Caco-2 (cell line): Measurements from ENCODE around the gene ITSN2. TPM values are rescaled to one million over a fixed set of nuclear protein-coding genes. Genes with fewer than 3 reads are reported as not detected.

Source experiments
- BruUV-seq: library from RNA; stranded (reverse); fragments of 400-500 nt; replicated peaks from 2 replicates; lab custom pipeline; 2021; lab: Mats Ljungman, UMichigan
- CTCF ChIA-PET: fragments of 300-600 bp; sonication (Branson Sonifier 250); formaldehyde crosslinking; loops from one replicate; lab custom pipeline; 2022; ENCODE audit warnings: antibody characterized with exemption; lab: Charles Lee
- POLR2A ChIA-PET: fragments of 300-600 bp; sonication (Branson Sonifier 250); formaldehyde crosslinking; loops from one replicate; lab custom pipeline; 2022; ENCODE audit warnings: antibody characterized with exemption; lab: Charles Lee
- DNase-seq, 2 experiments: peaks; one replicate each; pipeline versions ENCODE4 v3.0.0 to v3.0.0-alpha.2; 2020 to 2022
- H3K27me3 ChIP-seq: replicated peaks from 2 replicates; pipeline ENCODE4 v1.6.0; 2011; ENCODE audit warnings: low read length; ENCODE audit not compliant: control insufficient read depth, insufficient read depth
- H3K36me3 ChIP-seq: 2 replicates; pipeline ENCODE4 v1.5.1; 2011; ENCODE audit warnings: low read length; ENCODE audit not compliant: control insufficient read depth, insufficient read depth
- H3K4me1 ChIP-seq: fragments of 250-450 bp; sonication (Bioruptor Pico); 2 replicates; pipeline ENCODE4 v1.5.1; 2020; ENCODE audit warnings: mild to moderate bottlenecking
- H3K4me3 ChIP-seq: 2 replicates; pipeline ENCODE4 v1.5.1; 2011; ENCODE audit warnings: low read depth, mild to moderate bottlenecking, control low read depth, low read length
- H3K9me3 ChIP-seq: fragments of 250-450 bp; sonication (Bioruptor Pico); 2 replicates; pipeline ENCODE4 v1.5.1; 2020; ENCODE audit warnings: mild to moderate bottlenecking, moderate library complexity
- H3K27ac Mint-ChIP-seq: one replicate; pipeline ENCODE4 v1.8.0; 2022; ENCODE audit warnings: mixed read lengths; ENCODE audit not compliant: unreplicated experiment
- H3K27me3 Mint-ChIP-seq: one replicate; pipeline ENCODE4 v1.8.0; 2022; ENCODE audit warnings: mixed read lengths; ENCODE audit not compliant: insufficient read depth, unreplicated experiment
- H3K36me3 Mint-ChIP-seq: one replicate; pipeline ENCODE4 v1.8.0; 2022; ENCODE audit warnings: mild to moderate bottlenecking, mixed read lengths; ENCODE audit not compliant: insufficient read depth, unreplicated experiment
- H3K4me1 Mint-ChIP-seq: one replicate; pipeline ENCODE4 v1.8.0; 2022; ENCODE audit warnings: low read depth, mixed read lengths; ENCODE audit not compliant: unreplicated experiment
- H3K4me3 Mint-ChIP-seq: one replicate; pipeline ENCODE4 v1.8.0; 2022; ENCODE audit warnings: mild to moderate bottlenecking, moderate library complexity, mixed read lengths; ENCODE audit not compliant: unreplicated experiment
- H3K9me3 Mint-ChIP-seq: one replicate; pipeline ENCODE4 v1.8.0; 2022; ENCODE audit warnings: mixed read lengths; ENCODE audit not compliant: unreplicated experiment
- intact Hi-C: fragments of 100-400 bp; cut with micrococcal nuclease; formaldehyde crosslinking; loops from one replicate; pipeline ENCODE4 v1.10.0; 2022; ENCODE audit not compliant: unreplicated experiment
- total RNA-seq: library from RNA; stranded (reverse); gene quantifications from 2 replicates; pipeline ENCODE4 v1.2.3, GENCODE V29; 2022
- TF ChIP-seq, protein P1 (sequence below), 2 experiments: fragments of 200-600 bp in 1 of 2; IDR thresholded peaks; 1 replicate in 1 of 2; 2 replicates in 1 of 2; pipeline versions ENCODE4 v1.5.1 to v1.8.0; 2011 to 2022; ENCODE audit warnings: antibody characterized with exemption in 1 of 2, control low read depth in 1 of 2, inconsistent platforms in 1 of 2, low read depth in 1 of 2, low read length in 1 of 2, mild to moderate bottlenecking in 1 of 2, moderate library complexity in 1 of 2; ENCODE audit not compliant: insufficient read depth in 1 of 2, severe bottlenecking in 1 of 2, unreplicated experiment in 1 of 2

ITSN2 gene
- total RNA-seq, 1 experiment from 2014 or later, result 49.4 TPM

- POLR2A ChIA-PET, result no interaction called here
- intact Hi-C loops, result no loop called here
Measured at GRCh38 chr2:24272907-24273306, 87.4 kb downstream of the ITSN2 start.

DNA sequence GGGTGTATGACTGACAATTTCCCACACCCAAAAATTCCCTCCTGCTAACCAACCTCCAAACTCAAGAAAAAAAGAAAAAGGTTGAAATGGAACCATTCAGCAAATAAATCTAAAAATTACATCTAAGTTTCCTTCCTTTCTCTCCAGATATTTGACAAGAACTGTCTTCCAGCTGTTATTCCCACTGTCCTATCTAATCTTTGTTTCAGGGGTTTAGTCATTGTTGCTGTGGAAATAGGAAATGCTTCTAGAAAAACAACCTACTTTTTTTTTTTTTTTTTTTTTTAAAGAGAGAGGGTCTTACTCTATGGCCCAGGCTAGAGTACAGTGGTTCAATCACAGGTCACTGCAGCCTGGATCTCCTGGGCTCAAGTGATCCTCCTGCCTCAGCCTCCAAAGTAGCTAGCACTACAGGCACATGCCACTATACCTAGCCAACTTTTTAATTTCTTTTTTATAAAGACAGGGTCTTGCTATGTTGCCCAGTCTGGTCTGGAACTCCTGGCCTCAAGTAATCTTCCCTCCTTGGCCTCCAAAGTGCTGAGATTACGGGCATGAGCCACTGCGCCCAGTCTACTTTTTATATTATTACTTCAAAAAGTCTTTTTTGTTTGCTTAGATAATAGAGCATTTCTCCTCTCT is 88.1 kb downstream of the ITSN2 start:
- no TSS peak for BruUV-seq
- TF ChIP-seq, protein P1, sequence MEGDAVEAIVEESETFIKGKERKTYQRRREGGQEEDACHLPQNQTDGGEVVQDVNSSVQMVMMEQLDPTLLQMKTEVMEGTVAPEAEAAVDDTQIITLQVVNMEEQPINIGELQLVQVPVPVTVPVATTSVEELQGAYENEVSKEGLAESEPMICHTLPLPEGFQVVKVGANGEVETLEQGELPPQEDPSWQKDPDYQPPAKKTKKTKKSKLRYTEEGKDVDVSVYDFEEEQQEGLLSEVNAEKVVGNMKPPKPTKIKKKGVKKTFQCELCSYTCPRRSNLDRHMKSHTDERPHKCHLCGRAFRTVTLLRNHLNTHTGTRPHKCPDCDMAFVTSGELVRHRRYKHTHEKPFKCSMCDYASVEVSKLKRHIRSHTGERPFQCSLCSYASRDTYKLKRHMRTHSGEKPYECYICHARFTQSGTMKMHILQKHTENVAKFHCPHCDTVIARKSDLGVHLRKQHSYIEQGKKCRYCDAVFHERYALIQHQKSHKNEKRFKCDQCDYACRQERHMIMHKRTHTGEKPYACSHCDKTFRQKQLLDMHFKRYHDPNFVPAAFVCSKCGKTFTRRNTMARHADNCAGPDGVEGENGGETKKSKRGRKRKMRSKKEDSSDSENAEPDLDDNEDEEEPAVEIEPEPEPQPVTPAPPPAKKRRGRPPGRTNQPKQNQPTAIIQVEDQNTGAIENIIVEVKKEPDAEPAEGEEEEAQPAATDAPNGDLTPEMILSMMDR (IDR thresholded peaks at IDR 0.05; ENCODE audit: insufficient read depth in 1 of 2, low read depth in 1 of 2, low read length in 1 of 2, severe bottlenecking in 1 of 2, unreplicated experiment in 1 of 2), result no peak
- peaks cover 7% of the 10 kb centered on the region for H3K4me1 Mint-ChIP-seq
- Histone ChIP-seq H3K27me3 (no peaks in the 10 kb centered on the region), H3K36me3 (no peaks in the 10 kb centered on the region; the same call in 1 of the 2 replicates), H3K9me3 (no peaks in the 10 kb centered on the region), H3K4me3 (no peak overlapping the region), H3K4me1 (peaks cover 9% of the 10 kb centered on the region; the same call in 1 of the 2 replicates)
- CTCF ChIA-PET, result no interaction called here
- intact Hi-C loops, result no loop called here
- H3K9me3 Mint-ChIP-seq, result no peaks in the 10 kb centered on the region
- no peak overlapping the region for H3K4me3 Mint-ChIP-seq
- no peaks in the 10 kb centered on the region for H3K36me3 Mint-ChIP-seq
- no peak overlapping the region for H3K27ac Mint-ChIP-seq
- DNase-seq, result no peak
- H3K27me3 Mint-ChIP-seq, result no peaks in the 10 kb centered on the region
- POLR2A ChIA-PET, result no interaction called here

More at GRCh38 chr2:24272907-24273306, 87.4 kb downstream of the ITSN2 start:
- H3K4me3 ChIP-seq, result no peak overlapping the region
- no TSS peak for BruUV-seq
- peaks cover 7% of the 10 kb centered on the region for H3K4me1 Mint-ChIP-seq
- H3K36me3 Mint-ChIP-seq, result no peaks in the 10 kb centered on the region
- H3K36me3 ChIP-seq, result no peaks in the 10 kb centered on the region; the same call in 1 of the 2 replicates
- CTCF ChIA-PET, result no interaction called here
- no peak overlapping the region for H3K27ac Mint-ChIP-seq
- H3K27me3 ChIP-seq, result no peaks in the 10 kb centered on the region
- no peak overlapping the region for H3K4me3 Mint-ChIP-seq
- no peaks in the 10 kb centered on the region for H3K9me3 Mint-ChIP-seq
- peaks cover 9% of the 10 kb centered on the region; the same call in 1 of the 2 replicates for H3K4me1 ChIP-seq
- H3K27me3 Mint-ChIP-seq, result no peaks in the 10 kb centered on the region
- no peaks in the 10 kb centered on the region for H3K9me3 ChIP-seq
- no peak for DNase-seq
- TF ChIP-seq, protein P1 (IDR thresholded peaks at IDR 0.05; ENCODE audit: insufficient read depth in 1 of 2, low read depth in 1 of 2, low read length in 1 of 2, severe bottlenecking in 1 of 2, unreplicated experiment in 1 of 2), result no peak

DNA sequence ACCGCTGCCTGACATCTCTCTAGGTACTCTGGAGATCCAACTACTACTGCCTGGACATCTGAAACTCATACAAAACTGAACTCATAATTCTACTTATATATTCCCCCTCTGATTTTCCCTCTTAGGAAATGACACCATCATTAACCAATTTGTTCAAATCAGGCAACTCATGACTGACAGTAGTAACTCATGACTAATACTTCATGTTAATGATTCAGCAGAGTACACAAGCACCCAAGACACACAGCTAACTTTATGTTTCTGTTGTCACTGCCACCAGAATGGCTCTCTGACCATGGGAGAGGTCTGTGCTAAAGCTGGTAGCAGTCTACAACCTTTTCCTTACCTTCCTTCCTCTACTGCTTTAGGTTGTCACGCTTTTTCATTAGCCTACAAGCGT is 91.1 kb downstream of the ITSN2 start:
- TF ChIP-seq, protein P1 (IDR thresholded peaks at IDR 0.05; ENCODE audit: insufficient read depth in 1 of 2, low read depth in 1 of 2, low read length in 1 of 2, severe bottlenecking in 1 of 2, unreplicated experiment in 1 of 2), result no peak
- Mint-ChIP-seq H3K27ac (no peak overlapping the region), H3K27me3 (no peaks in the 10 kb centered on the region), H3K9me3 (no peaks in the 10 kb centered on the region), H3K36me3 (peaks cover 7% of the 10 kb centered on the region), H3K4me1 (no peaks in the 10 kb centered on the region), H3K4me3 (no peak overlapping the region)
- intact Hi-C loops, result no loop called here
- CTCF ChIA-PET, result no interaction called here
- Histone ChIP-seq H3K36me3 (no peaks in the 10 kb centered on the region; the same call in 1 of the 2 replicates), H3K27me3 (no peaks in the 10 kb centered on the region), H3K9me3 (no peaks in the 10 kb centered on the region), H3K4me1 (peaks cover 8% of the 10 kb centered on the region; the same call in 1 of the 2 replicates), H3K4me3 (no peak overlapping the region)
- DNase-seq, result no peak
- POLR2A ChIA-PET, result no interaction called here
- BruUV-seq, result no TSS peak
